ENCODE measurements around the gene SSC5D.

- TF ChIP-seq CTCF (IDR thresholded peaks at IDR 0.05 in 2 of 3, conservative IDR thresholded peaks at IDR 0.05 in 1 of 3; ENCODE audit: borderline replicate concordance in 1 of 3, insufficient read depth in 1 of 3, low read depth in 2 of 3, low read length in 2 of 3), result no peak
- TF ChIP-seq POLR2A (IDR thresholded peaks at IDR 0.05; ENCODE audit: borderline replicate concordance, extremely low read depth, insufficient read depth, insufficient read length), result no peak
- TF ChIP-seq REST (IDR thresholded peaks at IDR 0.05; ENCODE audit: low read depth), result no peak
- no peak for TF ChIP-seq MAX (IDR thresholded peaks at IDR 0.05)
- no peak for TF ChIP-seq ZFX (IDR thresholded peaks at IDR 0.05)
- no peak for TF ChIP-seq CEBPB (IDR thresholded peaks at IDR 0.05; ENCODE audit: low read depth)
- no peak for TF ChIP-seq JUND (IDR thresholded peaks at IDR 0.05)
- TF ChIP-seq ATF3 (IDR thresholded peaks at IDR 0.05), result no peak
- TF ChIP-seq YY1 (IDR thresholded peaks at IDR 0.05; ENCODE audit: extremely low read depth, insufficient replicate concordance, low read depth, low read length), result no peak
- TF ChIP-seq POLR2AphosphoS5 (IDR thresholded peaks at IDR 0.05; ENCODE audit: low read depth, low read length), result no peak
- TF ChIP-seq EZH2 (IDR thresholded peaks at IDR 0.05), result no peak
- TF ChIP-seq ZNF274 (IDR thresholded peaks at IDR 0.05; ENCODE audit: low read depth, low read length), result no peak
- TF ChIP-seq FOSL1 (IDR thresholded peaks at IDR 0.05; ENCODE audit: low read depth), result no peak
Measured at GRCh38 chr19:55500368-55500952, 12.2 kb downstream of the SSC5D start.
